ENCODE data around the gene SWAP70. TPM values are rescaled to one million over a fixed set of nuclear protein-coding genes. Genes with fewer than 3 reads are reported as not detected.

SWAP70 gene
- total and polyA plus RNA-seq, 2 of the 8 experiments (the other 6 are each of a cell fraction or from before 2014, with no cell fraction given) = 14.8 to 37.5 TPM

DNA sequence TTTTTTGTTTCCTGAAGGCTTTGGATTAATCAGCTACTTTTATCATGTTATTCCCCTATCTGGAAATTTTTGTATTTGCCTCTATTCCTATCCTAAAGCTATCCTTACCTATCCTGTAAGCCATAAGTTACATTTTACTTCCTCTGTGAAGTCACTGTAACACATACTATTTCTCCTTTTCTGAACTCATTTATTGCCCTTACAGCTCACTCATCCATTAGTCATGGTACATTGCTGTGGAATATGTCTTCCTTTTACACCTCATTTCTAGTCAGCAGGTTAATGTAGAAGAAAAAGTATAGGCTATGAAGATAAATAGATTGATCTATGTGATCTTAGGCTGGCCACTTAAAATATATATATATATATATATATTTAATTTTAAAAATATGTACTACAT is 28.0 kb downstream of the SWAP70 start:
- H2AK5ac ChIP-seq (ENCODE audit: low read depth, low read length) = no peak overlapping the region
- H3K27ac ChIP-seq (ENCODE audit: low read depth, low read length) = no peak overlapping the region
- DNase-seq (ENCODE audit: low read depth in 1 of 2, low spot score in 2 of 2) (no peak), FAIRE-seq (no peak)
- no peak overlapping the region for H4K8ac ChIP-seq (ENCODE audit: extremely low read depth, insufficient read depth, low read length)
- H2BK120ac ChIP-seq (replicated peaks; ENCODE audit: low read depth, low read length) = no peak overlapping the region
- H3K79me2 ChIP-seq (ENCODE audit: control insufficient read depth in 1 of 2, insufficient read depth in 2 of 2, low read length in 2 of 2) = peaks cover 0 to 48% of the 10 kb centered on the region in 2 experiments; a peak in 3 of 4 replicates
- H3K23me2 ChIP-seq (ENCODE audit: low read depth, low read length) = no peaks in the 10 kb centered on the region
- no peak overlapping the region for H4K91ac ChIP-seq (replicated peaks; ENCODE audit: insufficient read length, low read length)
- H3K36me3 ChIP-seq (ENCODE audit: control insufficient read depth in 2 of 4, insufficient read depth in 4 of 4, low read length in 3 of 4) = peaks cover 0 to 18% (median 8%) of the 10 kb centered on the region in 4 experiments; a peak in 6 of 8 replicates
- H3K4me3 ChIP-seq (ENCODE audit: extremely low read depth in 1 of 4, insufficient read depth in 2 of 4, low read depth in 3 of 4, low read length in 4 of 4) = no peak overlapping the region
- no peak overlapping the region for H2BK12ac ChIP-seq (ENCODE audit: low read depth, low read length)
- H2BK20ac ChIP-seq (ENCODE audit: low read length) = no peak overlapping the region
- H4K20me1 ChIP-seq (replicated peaks in 1 of 2; ENCODE audit: control insufficient read depth in 1 of 2, insufficient read depth in 2 of 2, low read length in 2 of 2) = peaks cover 0 to 12% of the 10 kb centered on the region in 2 experiments
- peaks cover 4% of the 10 kb centered on the region for H3K79me1 ChIP-seq (ENCODE audit: low read depth, low read length)
- H2BK5ac ChIP-seq (ENCODE audit: low read depth, low read length) = no peak overlapping the region
- H4K5ac ChIP-seq (ENCODE audit: insufficient read length, low read depth, low read length) = no peak overlapping the region
- ChIA-PET CTCF (ENCODE audit: partially characterized antibody) (interaction anchor here (0.6 to 1.8 kb wide), 5 partner anchors 25 to 185 kb away, joined by 3 to 7 read pairs (median 4); no protein-coding TSS in a partner anchor), POLR2A (ENCODE audit: partially characterized antibody) (interaction anchor here (1.9 kb wide), 1 partner anchor 11 kb away, joined by 5 read pairs; no protein-coding TSS in a partner anchor)
- no peak overlapping the region for H2BK15ac ChIP-seq (ENCODE audit: low read length)
- no peak overlapping the region for H3K9ac ChIP-seq (replicated peaks in 1 of 4; ENCODE audit: extremely low read depth in 1 of 4, low read depth in 3 of 4, low read length in 3 of 4)
- H3K14ac ChIP-seq (ENCODE audit: insufficient read length) = no peak overlapping the region
- no peak overlapping the region for H2AFZ ChIP-seq (ENCODE audit: low read length)
- no peaks in the 10 kb centered on the region for H3K27me3 ChIP-seq (replicated peaks in 1 of 4; ENCODE audit: control insufficient read depth in 3 of 4, extremely low read depth in 1 of 4, insufficient read depth in 3 of 4, low read length in 3 of 4)
- H3K56ac ChIP-seq (replicated peaks; ENCODE audit: insufficient read length, low read depth, low read length) = no peak overlapping the region
- no peak overlapping the region for H3K4me2 ChIP-seq (ENCODE audit: insufficient read depth in 1 of 2, low read depth in 2 of 2, low read length in 2 of 2)
- no peak overlapping the region for H3K23ac ChIP-seq (ENCODE audit: insufficient read length)
- H3K4ac ChIP-seq (replicated peaks; ENCODE audit: insufficient read length, low read depth, low read length) = no peak overlapping the region
- no peaks in the 10 kb centered on the region; a peak in 1 of 4 replicates for H3K9me3 ChIP-seq (ENCODE audit: insufficient read depth in 2 of 2, low read depth in 1 of 2, low read length in 1 of 2)
- peaks cover 3 to 14% (median 11%) of the 10 kb centered on the region in 4 experiments; a peak in 6 of 7 replicates for H3K4me1 ChIP-seq (replicated peaks in 1 of 4; ENCODE audit: control insufficient read depth in 3 of 4, insufficient read depth in 4 of 4, low read length in 3 of 4)
- no peak overlapping the region for H3K18ac ChIP-seq (ENCODE audit: extremely low read depth, low read length)
- no peak for TF ChIP-seq TEAD4 (IDR thresholded peaks at IDR 0.05; ENCODE audit: low read depth, low read length)
- TF ChIP-seq POLR2AphosphoS5 (IDR thresholded peaks at IDR 0.05; ENCODE audit: low read depth, low read length) = no peak
- TF ChIP-seq SIRT6 (IDR thresholded peaks at IDR 0.05; ENCODE audit: low read length) = no peak
- TF ChIP-seq CBX5 (IDR thresholded peaks at IDR 0.05; ENCODE audit: low read depth, low read length) = no peak
- TF ChIP-seq TBP (IDR thresholded peaks at IDR 0.05; ENCODE audit: low read depth, low read length) = no peak
- no peak for TF ChIP-seq RFX5 (IDR thresholded peaks at IDR 0.05; ENCODE audit: borderline replicate concordance, low read depth, low read length)
- no peak for TF ChIP-seq BRCA1 (IDR thresholded peaks at IDR 0.05; ENCODE audit: low read depth, low read length)
- no peak for TF ChIP-seq TAF7 (optimal IDR thresholded peaks at IDR 0.05; ENCODE audit: borderline replicate concordance, low read depth, low read length)
- TF ChIP-seq JUND (IDR thresholded peaks at IDR 0.05; ENCODE audit: low read length) = no peak
- TF ChIP-seq, protein P1, sequence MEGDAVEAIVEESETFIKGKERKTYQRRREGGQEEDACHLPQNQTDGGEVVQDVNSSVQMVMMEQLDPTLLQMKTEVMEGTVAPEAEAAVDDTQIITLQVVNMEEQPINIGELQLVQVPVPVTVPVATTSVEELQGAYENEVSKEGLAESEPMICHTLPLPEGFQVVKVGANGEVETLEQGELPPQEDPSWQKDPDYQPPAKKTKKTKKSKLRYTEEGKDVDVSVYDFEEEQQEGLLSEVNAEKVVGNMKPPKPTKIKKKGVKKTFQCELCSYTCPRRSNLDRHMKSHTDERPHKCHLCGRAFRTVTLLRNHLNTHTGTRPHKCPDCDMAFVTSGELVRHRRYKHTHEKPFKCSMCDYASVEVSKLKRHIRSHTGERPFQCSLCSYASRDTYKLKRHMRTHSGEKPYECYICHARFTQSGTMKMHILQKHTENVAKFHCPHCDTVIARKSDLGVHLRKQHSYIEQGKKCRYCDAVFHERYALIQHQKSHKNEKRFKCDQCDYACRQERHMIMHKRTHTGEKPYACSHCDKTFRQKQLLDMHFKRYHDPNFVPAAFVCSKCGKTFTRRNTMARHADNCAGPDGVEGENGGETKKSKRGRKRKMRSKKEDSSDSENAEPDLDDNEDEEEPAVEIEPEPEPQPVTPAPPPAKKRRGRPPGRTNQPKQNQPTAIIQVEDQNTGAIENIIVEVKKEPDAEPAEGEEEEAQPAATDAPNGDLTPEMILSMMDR (IDR thresholded peaks at IDR 0.05; ENCODE audit: control extremely low read depth in 1 of 3, insufficient read depth in 1 of 3, low read depth in 1 of 3, low read length in 3 of 3) = no peak
- TF ChIP-seq SUZ12 (IDR thresholded peaks at IDR 0.05; ENCODE audit: low read length) = no peak
- no peak for TF ChIP-seq SIN3A (conservative IDR thresholded peaks at IDR 0.05 in 1 of 2, IDR thresholded peaks at IDR 0.05 in 1 of 2; ENCODE audit: low read depth in 1 of 2, low read length in 2 of 2)
- TF ChIP-seq, protein P2, sequence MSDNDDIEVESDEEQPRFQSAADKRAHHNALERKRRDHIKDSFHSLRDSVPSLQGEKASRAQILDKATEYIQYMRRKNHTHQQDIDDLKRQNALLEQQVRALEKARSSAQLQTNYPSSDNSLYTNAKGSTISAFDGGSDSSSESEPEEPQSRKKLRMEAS (IDR thresholded peaks at IDR 0.05) = no peak
